H1 (cell line): Measurements from ENCODE around the gene FAM209A. TPM values are rescaled to one million over a fixed set of nuclear protein-coding genes. Genes with fewer than 3 reads are reported as not detected.
"Not testable (repeated sequence)": the region's sequence is repeated elsewhere in the genome, so short reads cannot be mapped to it uniquely, and the experiment has no call there.

Experiments used
- CTCF ChIA-PET: fragments of 300-600 bp; sonication (Branson Sonifier 250); formaldehyde crosslinking; loops from one replicate; lab custom pipeline; 2021; ENCODE audit not compliant: partially characterized antibody; lab: Charles Lee
- POLR2A ChIA-PET: fragments of 300-600 bp; sonication (Branson Sonifier 250); formaldehyde crosslinking; loops from one replicate; lab custom pipeline; 2021; ENCODE audit warnings: inconsistent platforms; ENCODE audit not compliant: partially characterized antibody; lab: Charles Lee
- DNase-seq, 2 experiments: peaks; one replicate each; pipeline versions ENCODE4 v3.0.0 to v3.0.0-alpha.2; 2010 to 2022; ENCODE audit warnings: low spot score in 2 of 2, low read depth in 1 of 2, mixed read lengths in 1 of 2
- FAIRE-seq: peaks from 2 replicates; lab custom pipeline; 2011; peaks lifted over from hg19 to GRCh38; lab: Jason Lieb, UNC
- H2AFZ ChIP-seq: 2 replicates; pipeline ENCODE4 v1.8.1; 2012; ENCODE audit warnings: low read length, inconsistent platforms
- H2AK5ac ChIP-seq: 2 replicates; pipeline ENCODE4 v1.6.1; 2013; ENCODE audit warnings: low read depth, low read length
- H2BK120ac ChIP-seq: replicated peaks from 2 replicates; pipeline ENCODE3; 2013; ENCODE audit warnings: low read depth, low read length, inconsistent platforms
- H2BK12ac ChIP-seq: 2 replicates; pipeline ENCODE4 v1.6.1; 2013; ENCODE audit warnings: low read depth, low read length
- H2BK15ac ChIP-seq: 2 replicates; pipeline ENCODE4 v1.6.1; 2013; ENCODE audit warnings: low read length
- H2BK20ac ChIP-seq: 2 replicates; pipeline ENCODE4 v1.6.1; 2013; ENCODE audit warnings: low read length
- H2BK5ac ChIP-seq: 2 replicates; pipeline ENCODE4 v1.6.1; 2013; ENCODE audit warnings: low read depth, low read length
- H3K14ac ChIP-seq: 2 replicates; pipeline ENCODE4 v1.6.1; 2013; ENCODE audit warnings: inconsistent platforms; ENCODE audit not compliant: insufficient read length
- H3K18ac ChIP-seq: 2 replicates; pipeline ENCODE4 v1.6.1; 2013; ENCODE audit warnings: low read length; ENCODE audit errors: extremely low read depth
- H3K23ac ChIP-seq: 2 replicates; pipeline ENCODE4 v1.6.1; 2013; ENCODE audit warnings: inconsistent platforms; ENCODE audit not compliant: insufficient read length
- H3K23me2 ChIP-seq: 2 replicates; pipeline ENCODE4 v1.6.1; 2013; ENCODE audit warnings: low read depth, low read length
- H3K27ac ChIP-seq: 2 replicates; pipeline ENCODE4 v1.6.1; 2011; ENCODE audit warnings: low read depth, low read length, inconsistent platforms
- H3K27me3 ChIP-seq, 4 experiments: replicated peaks in 1 of 4; 1 replicate in 1 of 4; 2 replicates in 3 of 4; pipeline versions ENCODE4 v1.6.1 to v1.8.1; 2011 to 2013; ENCODE audit warnings: low read length in 3 of 4, mild to moderate bottlenecking in 3 of 4, inconsistent platforms in 2 of 4, mixed read lengths in 2 of 4, moderate library complexity in 1 of 4; ENCODE audit not compliant: control insufficient read depth in 3 of 4, insufficient read depth in 3 of 4; ENCODE audit errors: extremely low read depth in 1 of 4
- H3K36me3 ChIP-seq, 4 experiments: 2 replicates each; pipeline versions ENCODE4 v1.6.1 to v1.8.1; 2011 to 2013; ENCODE audit warnings: mild to moderate bottlenecking in 4 of 4, low read length in 3 of 4, moderate library complexity in 2 of 4, control low read depth in 1 of 4, inconsistent platforms in 1 of 4; ENCODE audit not compliant: insufficient read depth in 4 of 4, control insufficient read depth in 2 of 4
- H3K4ac ChIP-seq: replicated peaks from 2 replicates; pipeline ENCODE3; 2013; ENCODE audit warnings: low read length, low read depth, mixed read lengths, inconsistent platforms; ENCODE audit not compliant: insufficient read length
- H3K4me1 ChIP-seq, 4 experiments: replicated peaks in 1 of 4; 1 replicate in 1 of 4; 2 replicates in 3 of 4; pipeline versions ENCODE4 v1.6.1 to v1.8.1; 2011 to 2013; ENCODE audit warnings: low read length in 3 of 4, inconsistent platforms in 2 of 4, mixed read lengths in 1 of 4; ENCODE audit not compliant: insufficient read depth in 4 of 4, control insufficient read depth in 3 of 4
- H3K4me2 ChIP-seq, 2 experiments: 2 replicates each; pipeline versions ENCODE4 v1.6.1 to v1.8.1; 2011 to 2013; ENCODE audit warnings: low read depth in 2 of 2, low read length in 2 of 2, control low read depth in 1 of 2, inconsistent platforms in 1 of 2, mild to moderate bottlenecking in 1 of 2; ENCODE audit not compliant: insufficient read depth in 1 of 2
- H3K4me3 ChIP-seq, 4 experiments: fragments of 200-600, 300-600 bp in 1 of 4; sonication (generic), shearing (Covaris generic), sonication (Bioruptor Twin) in 1 of 4; 2 replicates each; pipeline versions ENCODE4 v1.5.1 to v1.8.1; 2011 to 2016; ENCODE audit warnings: low read length in 4 of 4, low read depth in 3 of 4, control low read depth in 2 of 4, inconsistent platforms in 2 of 4, mild to moderate bottlenecking in 2 of 4, mixed read lengths in 1 of 4, moderate library complexity in 1 of 4; ENCODE audit not compliant: insufficient read depth in 2 of 4; ENCODE audit errors: extremely low read depth in 1 of 4
- H3K56ac ChIP-seq: replicated peaks from 2 replicates; pipeline ENCODE3; 2013; ENCODE audit warnings: low read depth, mild to moderate bottlenecking, mixed read lengths, low read length, inconsistent platforms; ENCODE audit not compliant: insufficient read length
- H3K79me1 ChIP-seq: 2 replicates; pipeline ENCODE4 v1.6.1; 2013; ENCODE audit warnings: low read depth, low read length, control low read depth
- H3K79me2 ChIP-seq, 2 experiments: 2 replicates each; pipeline versions ENCODE4 v1.6.1 to v1.8.1; 2012 to 2013; ENCODE audit warnings: low read length in 2 of 2, mild to moderate bottlenecking in 2 of 2, inconsistent platforms in 1 of 2; ENCODE audit not compliant: insufficient read depth in 2 of 2, control insufficient read depth in 1 of 2
- H3K9ac ChIP-seq, 4 experiments: replicated peaks in 1 of 4; 1 replicate in 1 of 4; 2 replicates in 3 of 4; pipeline versions ENCODE4 v1.6.1 to v1.8.1; 2011 to 2013; ENCODE audit warnings: low read depth in 3 of 4, low read length in 3 of 4, control low read depth in 2 of 4, mild to moderate bottlenecking in 2 of 4, moderate library complexity in 2 of 4, inconsistent platforms in 1 of 4; ENCODE audit errors: extremely low read depth in 1 of 4
- H3K9me3 ChIP-seq, 2 experiments: 2 replicates each; pipeline versions ENCODE4 v1.6.1 to v1.8.1; 2012 to 2013; ENCODE audit warnings: mild to moderate bottlenecking in 2 of 2, moderate library complexity in 2 of 2, control low read depth in 1 of 2, inconsistent platforms in 1 of 2, low read depth in 1 of 2, low read length in 1 of 2, mixed read lengths in 1 of 2; ENCODE audit not compliant: insufficient read depth in 2 of 2
- H4K20me1 ChIP-seq, 2 experiments: replicated peaks in 1 of 2; 2 replicates each; pipeline versions ENCODE3 to v1.8.1; 2011 to 2013; ENCODE audit warnings: inconsistent platforms in 2 of 2, low read length in 2 of 2, mild to moderate bottlenecking in 1 of 2; ENCODE audit not compliant: insufficient read depth in 2 of 2, control insufficient read depth in 1 of 2
- H4K5ac ChIP-seq: 2 replicates; pipeline ENCODE4 v1.6.1; 2013; ENCODE audit warnings: low read length, low read depth, mixed read lengths, inconsistent platforms; ENCODE audit not compliant: insufficient read length
- H4K8ac ChIP-seq: 2 replicates; pipeline ENCODE4 v1.8.0; 2013; ENCODE audit warnings: mild to moderate bottlenecking, moderate library complexity, low read length, inconsistent platforms; ENCODE audit not compliant: insufficient read depth; ENCODE audit errors: extremely low read depth
- H4K91ac ChIP-seq: replicated peaks from 2 replicates; pipeline ENCODE3; 2013; ENCODE audit warnings: low read length, mixed read lengths, inconsistent platforms; ENCODE audit not compliant: insufficient read length
- WGBS, 2 experiments: shearing (Covaris generic) in 1 of 2; methylation state at CpG; one replicate each; pipeline versions ENCODE4 v1.1.6 to v1.1.7; 2013 to 2015; ENCODE audit warnings: low lambda C conversion rate in 2 of 2, mixed read lengths in 2 of 2, inconsistent platforms in 1 of 2, low coverage in 1 of 2, missing lambda C conversion rate in 1 of 2; ENCODE audit not compliant: insufficient replicate concordance in 2 of 2, insufficient coverage in 1 of 2, insufficient read length in 1 of 2; ENCODE audit errors: extremely low coverage in 1 of 2, missing lambda C conversion rate in 1 of 2; 5-methylcytosine and 5-hydroxymethylcytosine counted together
- long read RNA-seq, 2 experiments: library from RNA in 1 of 2; library from capped mRNA in 1 of 2; stranded (forward); transcript quantifications; one replicate each; pipeline ENCODE4 v2.0.0, GENCODE V29; 2021; ENCODE audit warnings: inconsistent platforms in 1 of 2
- polyA minus RNA-seq, 3 experiments: library from RNA; depleted of rRNA, polyadenylated mRNA; stranded (reverse); fragments of >200 nt; gene quantifications; 1 replicate in 2 of 3; 2 replicates in 1 of 3; pipeline ENCODE4 v1.2.3, GENCODE V29; 2011
- polyA plus RNA-seq, 7 experiments: library from polyadenylated mRNA; depleted of rRNA in 3 of 7; stranded (reverse) in 5 of 7; unstranded in 2 of 7; fragments of >200 nt in 5 of 7; fragments of 200-250 nt in 2 of 7; gene quantifications; 1 replicate in 5 of 7; 2 replicates in 1 of 7; 4 replicates in 1 of 7; pipeline versions ENCODE4 v1.2.1 to v1.2.3, GENCODE V29; 2011 to 2013; ENCODE audit warnings: missing spikeins in 2 of 7, mixed read lengths in 2 of 7
- total RNA-seq: library from RNA; stranded (reverse); fragmentation: NEBNext Ultra II Directional; extraction: Animal tissue kit (Norgen Biotek cat#: 25700); gene quantifications from 2 replicates; pipeline ENCODE4 v1.2.1, GENCODE V29; 2021

FAM209A gene, protein sequence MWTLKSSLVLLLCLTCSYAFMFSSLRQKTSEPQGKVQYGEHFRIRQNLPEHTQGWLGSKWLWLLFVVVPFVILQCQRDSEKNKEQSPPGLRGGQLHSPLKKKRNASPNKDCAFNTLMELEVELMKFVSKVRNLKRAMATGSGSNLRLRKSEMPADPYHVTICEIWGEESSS
- total RNA-seq, result not detected in 2 replicates
- 0.15 and 0.30 TPM in 2 replicates for polyA plus RNA-seq (2011; rRNA removed)
- polyA plus RNA-seq (2011; cell fraction: cytosol; rRNA removed), result 0.09 TPM
- polyA plus RNA-seq (2011; cell fraction: nucleus; rRNA removed), result 1.1 TPM
- polyA plus RNA-seq (2012, experiment 1 of 2), result 0.28 TPM in 1 of 4 replicates, not detected in the others
- polyA plus RNA-seq (2012, experiment 2 of 2), result not detected
- 0.16 TPM for polyA plus RNA-seq (2013, experiment 1 of 2)
- polyA plus RNA-seq (2013, experiment 2 of 2), result 0.07 TPM
- 0.44 and 0.88 TPM in 2 replicates for polyA minus RNA-seq (2011; rRNA and poly(A)+ RNA removed)
- not detected for polyA minus RNA-seq (2011; cell fraction: cytosol; rRNA and poly(A)+ RNA removed)
- polyA minus RNA-seq (2011; cell fraction: nucleus; rRNA and poly(A)+ RNA removed), result not detected
- long read RNA-seq, experiment 1, result 0 reads
- long read RNA-seq, experiment 2, result 0 reads

DNA sequence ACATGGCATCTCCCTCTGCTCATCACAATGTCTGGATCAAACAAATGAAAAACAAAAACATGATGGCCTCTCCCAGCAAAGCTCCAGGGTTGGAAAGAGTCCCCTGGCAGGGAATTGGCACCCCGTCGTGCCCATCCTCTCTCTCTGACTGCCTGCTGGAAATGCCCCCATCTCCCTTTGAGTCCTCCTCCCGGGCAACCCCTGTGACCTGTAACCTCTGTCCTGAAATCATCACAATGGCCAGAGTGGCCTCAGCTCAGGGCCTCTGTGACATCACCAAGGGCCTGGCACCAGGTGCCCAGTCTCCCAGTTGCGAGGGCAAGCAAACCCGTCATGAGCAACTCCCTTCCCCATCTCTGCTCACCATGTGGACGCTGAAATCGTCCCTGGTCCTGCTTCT, at the start of gene FAM209A:
TSS of gene FAM209A (plus strand) at position 301 of the 400 bp plus-strand sequence. CDS start at position 366, 65 bp downstream.
- H3K4me3 ChIP-seq, H2BK20ac ChIP-seq, H2AFZ ChIP-seq, DNase-seq, H3K18ac ChIP-seq, H2BK120ac ChIP-seq, H4K91ac ChIP-seq, H3K23me2 ChIP-seq, H3K23ac ChIP-seq, POLR2A ChIA-PET, H3K9ac ChIP-seq, H3K4ac ChIP-seq, H3K14ac ChIP-seq, H3K4me1 ChIP-seq, H2AK5ac ChIP-seq, H4K5ac ChIP-seq, H3K56ac ChIP-seq, H3K27me3 ChIP-seq, H3K79me2 ChIP-seq, H3K27ac ChIP-seq, FAIRE-seq, H2BK5ac ChIP-seq, H2BK12ac ChIP-seq, H4K20me1 ChIP-seq, H3K79me1 ChIP-seq, H4K8ac ChIP-seq, H2BK15ac ChIP-seq, H3K4me2 ChIP-seq: not testable (repeated sequence)
- Histone ChIP-seq H3K36me3 (peaks cover 0 to 11% (median 3%) of the 10 kb centered on the region in 4 experiments; a peak in 3 of 8 replicates), H3K9me3 (peaks cover 7 to 21% of the 10 kb centered on the region in 2 experiments; a peak in 2 of 4 replicates)
- 86% methylated on average over 6 of the region's 7 CpGs; no CpG with 5 or more reads in 1 of the 2 experiments for WGBS, 2 experiments
- CTCF ChIA-PET, result interaction anchor here (1.3 kb wide), 1 partner anchor 54 kb away, joined by 3 read pairs; no protein-coding TSS in a partner anchor
